GM12878 (cell line): ENCODE measurements around the gene CBLN3. TPM values are rescaled to one million over a fixed set of nuclear protein-coding genes. Genes with fewer than 3 reads are reported as not detected.

Experiments
- ATAC-seq: fragments of 200-7000 bp; cut with Tn5 transposase; 3 replicates; pipeline ENCODE4 v1.9.1; 2020; ENCODE audit warnings: mild to moderate bottlenecking, moderate library complexity
- BruUV-seq: library from RNA; stranded (reverse); fragments of 400-500 nt; replicated peaks from 2 replicates; lab custom pipeline; 2021; lab: Mats Ljungman, UMichigan
- CTCF ChIA-PET: fragments of 300-600 bp; sonication (Branson Sonifier 250); formaldehyde crosslinking; extraction: SDS; loops from one replicate; lab custom pipeline; 2021; ENCODE audit warnings: inconsistent platforms; lab: Yijun Ruan, JAX
- POLR2A ChIA-PET: fragments of 350-600 bp; formaldehyde crosslinking; extraction: SDS; loops from one replicate; lab custom pipeline; 2021; ENCODE audit warnings: inconsistent platforms; lab: Charles Lee
- RAD21 ChIA-PET: fragments of 300-600 bp; sonication (Branson Sonifier 250); formaldehyde crosslinking; loops from one replicate; lab custom pipeline; 2023; ENCODE audit warnings: antibody characterized with exemption; ENCODE audit not compliant: unreplicated experiment; lab: Charles Lee
- SMC1A ChIA-PET: fragments of 300-600 bp; sonication (Branson Sonifier 250); formaldehyde crosslinking; loops from one replicate; lab custom pipeline; 2023; ENCODE audit not compliant: unreplicated experiment, uncharacterized antibody; lab: Charles Lee
- DNase-seq: peaks from one replicate; pipeline ENCODE4 v3.0.0-alpha.2; 2011; ENCODE audit warnings: low read depth, low spot score
- FAIRE-seq: peaks from 3 replicates; lab custom pipeline; 2011; peaks lifted over from hg19 to GRCh38; lab: Jason Lieb, UNC
- H2AFZ ChIP-seq: 2 replicates; pipeline ENCODE4 v1.6.0; 2011; ENCODE audit warnings: low read depth, low read length, control low read depth; ENCODE audit not compliant: control insufficient read depth
- H3K27ac ChIP-seq: 2 replicates; pipeline ENCODE4 v1.5.1; 2011; ENCODE audit warnings: control low read depth; ENCODE audit not compliant: control insufficient read depth, insufficient read depth
- H3K27me3 ChIP-seq, 2 experiments: replicated peaks in 1 of 2; 2 replicates each; pipeline versions ENCODE4 v1.6.0 to v1.6.1; 2011; ENCODE audit warnings: low read length in 1 of 2; ENCODE audit not compliant: control insufficient read depth in 2 of 2, insufficient read depth in 2 of 2
- H3K36me3 ChIP-seq, 2 experiments: 2 replicates each; pipeline ENCODE4 v1.5.1; 2011; ENCODE audit warnings: low read length in 1 of 2; ENCODE audit not compliant: control insufficient read depth in 2 of 2, insufficient read depth in 2 of 2
- H3K4me1 ChIP-seq: 2 replicates; pipeline ENCODE4 v1.6.1; 2011; ENCODE audit warnings: mild to moderate bottlenecking, low read length, moderate library complexity, mixed read lengths; ENCODE audit not compliant: control insufficient read depth, insufficient read depth
- H3K4me2 ChIP-seq: 2 replicates; pipeline ENCODE4 v1.6.0; 2011; ENCODE audit warnings: control low read depth; ENCODE audit not compliant: control insufficient read depth, insufficient read depth
- H3K4me3 ChIP-seq: fragments of 200-600 bp; sonication (generic); 2 replicates; pipeline ENCODE4 v1.5.1; 2016
- H3K79me2 ChIP-seq: 2 replicates; pipeline ENCODE4 v1.6.0; 2011; ENCODE audit warnings: low read length; ENCODE audit not compliant: control insufficient read depth, insufficient read depth
- H3K9ac ChIP-seq: 2 replicates; pipeline ENCODE4 v1.8.0; 2011; ENCODE audit warnings: low read length, control low read depth, mixed read lengths; ENCODE audit not compliant: control insufficient read depth, insufficient read depth
- H3K9me3 ChIP-seq: replicated peaks from 3 replicates; pipeline ENCODE4 v1.5.1; 2011; ENCODE audit warnings: mild to moderate bottlenecking, low read length; ENCODE audit not compliant: control insufficient read depth, insufficient read depth
- H4K20me1 ChIP-seq: 2 replicates; pipeline ENCODE4 v1.6.0; 2011; ENCODE audit not compliant: control insufficient read depth, insufficient read depth
- CEBPZ ChIP-seq: fragments of 150-350 bp; IDR thresholded peaks from 2 replicates; pipeline ENCODE4 v1.6.1; 2016; ENCODE audit warnings: low read depth, low read length
- CHD1 ChIP-seq: IDR thresholded peaks from 2 replicates; pipeline ENCODE4 v1.6.1; 2012; ENCODE audit warnings: low read depth, low read length, improper control_type of control experiment
- IRF4 ChIP-seq: IDR thresholded peaks from 2 replicates; pipeline ENCODE4 v1.6.1; 2011; ENCODE audit warnings: low read depth, low read length
- MTA2 ChIP-seq: fragments of 450-650 bp; IDR thresholded peaks from 2 replicates; pipeline ENCODE4 v1.6.1; 2016; ENCODE audit warnings: low read depth, mild to moderate bottlenecking, moderate library complexity
- MYC ChIP-seq: IDR thresholded peaks from 2 replicates; pipeline ENCODE4 v1.6.1; 2011; ENCODE audit warnings: mild to moderate bottlenecking, low read length, moderate library complexity, inconsistent platforms; ENCODE audit not compliant: insufficient read depth, insufficient replicate concordance, insufficient read length, severe bottlenecking
- NR2C1 ChIP-seq: fragments of 450-650 bp; IDR thresholded peaks from 2 replicates; pipeline ENCODE4 v1.6.1; 2017; ENCODE audit warnings: antibody characterized with exemption, mild to moderate bottlenecking, moderate library complexity
- NRF1 ChIP-seq: conservative IDR thresholded peaks from 2 replicates; pipeline ENCODE4 v1.6.1; 2011; ENCODE audit warnings: mild to moderate bottlenecking, low read depth, low read length, improper control_type of control experiment
- PAX5 ChIP-seq: IDR thresholded peaks from 2 replicates; pipeline ENCODE4 v1.6.1; 2011; ENCODE audit warnings: low read depth, low read length, borderline replicate concordance
- PML ChIP-seq: IDR thresholded peaks from 2 replicates; pipeline ENCODE4 v1.6.1; 2012; ENCODE audit warnings: low read length, inconsistent platforms
- RELA ChIP-seq: fragments of 450-650 bp; IDR thresholded peaks from 2 replicates; pipeline ENCODE4 v1.8.0; 2014; ENCODE audit warnings: borderline replicate concordance; ENCODE audit not compliant: partially characterized antibody
- TAF1 ChIP-seq: IDR thresholded peaks from 2 replicates; pipeline ENCODE4 v1.6.1; 2011; ENCODE audit warnings: mild to moderate bottlenecking, low read depth, low read length, borderline replicate concordance
- TARDBP ChIP-seq: IDR thresholded peaks from 2 replicates; pipeline ENCODE4 v1.6.1; 2016; ENCODE audit warnings: borderline replicate concordance
- TCF12 ChIP-seq: IDR thresholded peaks from 2 replicates; pipeline ENCODE4 v1.6.1; 2011; ENCODE audit warnings: low read depth, mild to moderate bottlenecking, low read length
- WGBS: methylation state at CpG from one replicate; pipeline ENCODE4 v1.1.6; 2016; ENCODE audit warnings: low lambda C conversion rate; ENCODE audit not compliant: insufficient replicate concordance, insufficient coverage; ENCODE audit errors: missing lambda C conversion rate; 5-methylcytosine and 5-hydroxymethylcytosine counted together
- in situ Hi-C: fragments of 300-500 bp; cut with MboI; formaldehyde crosslinking; loops from 9 replicates; pipeline ENCODE4 v1.14.3; 2018; ENCODE audit warnings: mixed read lengths
- intact Hi-C: fragments of 100-400 bp; cut with micrococcal nuclease; formaldehyde crosslinking; loops from one replicate; pipeline ENCODE4 v1.14.2; 2022; ENCODE audit not compliant: unreplicated experiment
- polyA plus RNA-seq, 11 experiments: library from polyadenylated mRNA; depleted of rRNA in 4 of 11; unstranded in 6 of 11; stranded (reverse) in 5 of 11; fragments of >200 nt; fragmentation: Nextera tagmentation in 4 of 11; fragmentation: Illumina TruSeq in 1 of 11; extraction: Ambion mirVana in 4 of 11; extraction: Trizol in 1 of 11; gene quantifications; 1 replicate in 1 of 11; 2 replicates in 10 of 11; pipeline versions ENCODE4 v1.2.1 to v1.2.3, GENCODE V29; 2011 to 2016; ENCODE audit warnings: inconsistent platforms in 2 of 11, missing spikeins in 2 of 11, low read depth in 1 of 11
- total RNA-seq, 4 experiments: library from RNA; depleted of rRNA in 3 of 4; stranded (reverse); fragments of >200 nt in 3 of 4; fragmentation: Illumina TruSeq in 1 of 4; extraction: Trizol in 1 of 4; gene quantifications; 2 replicates each; pipeline versions ENCODE4 v1.2.1 to v1.2.3, GENCODE V29; 2013 to 2021
- TF ChIP-seq, protein P1 (sequence below): fragments of 450-650 bp; IDR thresholded peaks from 2 replicates; pipeline ENCODE4 v1.6.1; 2018; ENCODE audit warnings: borderline replicate concordance, mild to moderate bottlenecking; ENCODE audit not compliant: partially characterized antibody

CBLN3 gene
- total and polyA plus RNA-seq, 10 of the 15 experiments (the other 5 are each of a cell fraction or from before 2014, with no cell fraction given) = 0.16 to 4.9 (median 1.3) TPM

- Histone ChIP-seq H3K4me3 (no peak overlapping the region), H3K4me1 (peaks cover 5% of the 10 kb centered on the region), H2AFZ (no peak overlapping the region), H3K4me2 (no peak overlapping the region), H3K36me3 (no peaks in the 10 kb centered on the region), H4K20me1 (no peaks in the 10 kb centered on the region), H3K9me3 (no peaks in the 10 kb centered on the region), H3K27me3 (no peaks in the 10 kb centered on the region), H3K9ac (no peak overlapping the region), H3K27ac (no peak overlapping the region), H3K79me2 (peaks cover 18% of the 10 kb centered on the region)
- ATAC-seq (no peak), FAIRE-seq (no peak), DNase-seq (no peak)
- ChIA-PET CTCF (interaction anchor here (0.7 to 10.8 kb wide), 5 partner anchors 20 to 941 kb away, joined by 3 to 452 read pairs (median 8); partner anchors contain the start of genes ADCY4 and RIPK3), RAD21 (no interaction called here), SMC1A (interaction anchor here (3.6 kb wide), 1 partner anchor 60 kb away, joined by 18 read pairs; no protein-coding TSS in a partner anchor), POLR2A (no interaction called here)
- in situ Hi-C loops = no loop called here
- intact Hi-C loops = no loop called here
- BruUV-seq = no TSS peak
- 64% methylated on average over 2 of the region's 2 CpGs for WGBS
- no peak for TF ChIP-seq TARDBP
- no peak for TF ChIP-seq PML
- no peak for TF ChIP-seq RELA
- TF ChIP-seq TCF12 = no peak
- no peak for TF ChIP-seq NRF1
- TF ChIP-seq NR2C1 = no peak
- no peak for TF ChIP-seq IRF4
- TF ChIP-seq TAF1 = no peak
- TF ChIP-seq MYC = no peak
- no peak for TF ChIP-seq MTA2
- no peak for TF ChIP-seq PAX5
- no peak for TF ChIP-seq CEBPZ
- TF ChIP-seq, protein P1, sequence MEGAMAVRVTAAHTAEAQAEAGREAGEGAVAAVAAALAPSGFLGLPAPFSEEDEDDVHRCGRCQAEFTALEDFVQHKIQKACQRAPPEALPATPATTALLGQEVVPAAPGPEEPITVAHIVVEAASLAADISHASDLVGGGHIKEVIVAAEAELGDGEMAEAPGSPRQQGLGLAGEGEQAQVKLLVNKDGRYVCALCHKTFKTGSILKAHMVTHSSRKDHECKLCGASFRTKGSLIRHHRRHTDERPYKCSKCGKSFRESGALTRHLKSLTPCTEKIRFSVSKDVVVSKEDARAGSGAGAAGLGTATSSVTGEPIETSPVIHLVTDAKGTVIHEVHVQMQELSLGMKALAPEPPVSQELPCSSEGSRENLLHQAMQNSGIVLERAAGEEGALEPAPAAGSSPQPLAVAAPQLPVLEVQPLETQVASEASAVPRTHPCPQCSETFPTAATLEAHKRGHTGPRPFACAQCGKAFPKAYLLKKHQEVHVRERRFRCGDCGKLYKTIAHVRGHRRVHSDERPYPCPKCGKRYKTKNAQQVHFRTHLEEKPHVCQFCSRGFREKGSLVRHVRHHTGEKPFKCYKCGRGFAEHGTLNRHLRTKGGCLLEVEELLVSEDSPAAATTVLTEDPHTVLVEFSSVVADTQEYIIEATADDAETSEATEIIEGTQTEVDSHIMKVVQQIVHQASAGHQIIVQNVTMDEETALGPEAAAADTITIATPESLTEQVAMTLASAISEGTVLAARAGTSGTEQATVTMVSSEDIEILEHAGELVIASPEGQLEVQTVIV = no peak
- no peak for TF ChIP-seq CHD1
These were observed 3.1 kb downstream of the CBLN3 start for GRCh38 chr14:24426150-24426911.
